ENCODE data around the gene ITGA11.
"Not testable (repeated sequence)": the region's sequence is repeated elsewhere in the genome, so short reads cannot be mapped to it uniquely, and the experiment has no call there.

The ITGA11 gene

DNA sequence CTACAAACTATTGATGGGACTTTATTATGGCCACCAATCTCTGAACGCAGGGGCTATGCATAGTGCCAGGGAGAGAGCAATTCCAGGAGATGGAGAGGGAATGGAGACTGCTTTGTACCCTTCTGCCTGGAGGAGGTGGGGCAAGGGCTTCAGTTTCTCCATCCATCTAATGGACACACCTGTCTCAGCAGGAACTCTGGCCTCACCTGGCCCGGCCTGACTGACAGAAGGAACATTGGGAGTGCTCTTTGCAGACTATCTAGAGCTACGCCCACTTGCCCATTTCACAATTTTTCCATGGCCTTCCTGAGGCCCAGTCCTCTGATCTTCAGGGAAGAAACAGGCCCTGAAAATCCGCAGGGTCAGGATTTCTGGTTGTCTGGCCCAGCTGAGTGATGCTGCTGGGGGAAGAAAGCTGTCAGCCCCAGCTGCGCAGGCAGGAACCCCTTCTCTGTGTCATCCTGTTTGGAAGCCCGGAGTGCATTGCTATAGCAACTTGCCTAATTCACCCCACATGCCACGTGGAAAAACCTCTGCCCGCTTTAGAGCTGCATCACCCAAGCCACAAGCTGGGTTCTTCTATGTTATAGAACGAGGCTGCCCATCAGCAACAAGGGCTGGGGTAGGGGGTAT is 6.4 kb downstream of the ITGA11 start:
- DNase-seq = no peak

DNA sequence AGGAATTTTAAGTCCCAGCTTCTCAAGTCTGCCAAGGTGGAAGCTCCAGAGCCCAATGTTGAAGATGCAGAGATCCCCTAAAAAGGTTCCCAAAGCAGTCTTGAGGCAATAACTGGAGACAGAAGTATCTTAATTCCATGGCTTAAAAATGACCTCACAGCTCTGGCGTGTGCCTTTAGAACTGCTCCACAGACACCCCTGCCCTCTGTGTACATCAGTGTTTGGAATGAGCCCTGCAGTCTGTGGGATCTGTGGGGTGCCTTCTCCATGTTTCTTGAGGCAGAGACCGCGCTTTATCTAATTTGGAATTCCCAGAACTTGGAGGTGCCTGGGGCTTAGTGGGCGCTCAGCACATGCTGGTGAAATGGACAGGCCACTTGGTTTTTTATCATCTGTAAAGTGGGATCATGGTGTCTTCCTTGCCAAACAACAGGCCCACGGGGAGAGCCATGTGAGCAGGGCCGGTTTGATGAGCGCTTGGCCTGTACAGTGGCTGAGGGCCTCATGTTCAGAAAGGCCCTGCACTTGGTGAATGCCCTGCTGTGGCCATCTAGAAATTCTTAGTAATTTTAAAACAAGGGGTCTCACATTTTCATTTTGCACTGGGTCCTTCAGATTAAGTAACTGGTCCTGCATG is 7.1 kb downstream of the ITGA11 start:
- DNase-seq = no peak

DNA sequence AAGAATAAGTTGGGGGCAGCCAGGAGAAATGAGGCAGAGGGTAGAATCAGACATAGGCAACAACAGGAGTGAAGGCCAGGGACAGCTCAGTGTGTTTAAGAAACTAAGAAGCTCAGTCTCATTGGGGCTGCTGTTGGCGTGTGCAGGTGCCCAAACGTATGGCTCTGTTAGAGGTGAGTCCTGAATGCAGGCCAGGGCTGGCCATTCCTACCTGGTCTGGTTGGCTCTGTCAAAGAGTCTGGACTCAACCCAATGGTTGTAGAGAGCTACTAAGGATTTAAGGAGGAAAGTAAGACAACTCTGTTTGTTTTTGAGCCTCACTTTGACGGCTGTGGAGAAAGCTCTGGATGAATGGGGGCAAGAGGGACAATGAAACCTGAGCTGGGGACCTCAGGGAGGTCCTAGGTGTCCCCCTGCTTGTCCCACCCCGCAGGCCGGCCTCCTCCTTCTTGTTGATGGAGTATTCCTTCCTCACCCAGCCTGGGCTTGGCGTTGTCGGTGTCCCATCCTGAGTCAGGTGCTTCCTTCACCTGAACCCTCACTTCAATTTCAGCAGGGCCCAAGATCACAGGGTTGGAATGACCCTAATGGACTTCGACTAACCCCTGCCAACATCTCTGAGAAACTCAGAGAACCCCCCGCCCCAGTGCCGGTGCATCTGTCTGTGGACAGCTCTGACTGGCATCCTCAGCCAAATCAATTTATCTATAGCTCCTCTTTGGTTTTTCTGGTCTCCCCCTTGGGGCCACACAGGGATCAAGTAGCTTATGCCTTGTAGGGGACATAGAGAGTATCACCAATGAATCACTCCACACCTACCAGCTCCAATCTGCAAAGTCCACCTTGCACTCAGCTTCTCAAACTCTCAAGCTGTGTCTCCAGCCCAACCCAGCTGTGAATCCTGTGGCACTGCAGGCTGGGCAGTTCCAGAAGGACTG is 8.3 kb downstream of the ITGA11 start:
- DNase-seq = no peak

DNA sequence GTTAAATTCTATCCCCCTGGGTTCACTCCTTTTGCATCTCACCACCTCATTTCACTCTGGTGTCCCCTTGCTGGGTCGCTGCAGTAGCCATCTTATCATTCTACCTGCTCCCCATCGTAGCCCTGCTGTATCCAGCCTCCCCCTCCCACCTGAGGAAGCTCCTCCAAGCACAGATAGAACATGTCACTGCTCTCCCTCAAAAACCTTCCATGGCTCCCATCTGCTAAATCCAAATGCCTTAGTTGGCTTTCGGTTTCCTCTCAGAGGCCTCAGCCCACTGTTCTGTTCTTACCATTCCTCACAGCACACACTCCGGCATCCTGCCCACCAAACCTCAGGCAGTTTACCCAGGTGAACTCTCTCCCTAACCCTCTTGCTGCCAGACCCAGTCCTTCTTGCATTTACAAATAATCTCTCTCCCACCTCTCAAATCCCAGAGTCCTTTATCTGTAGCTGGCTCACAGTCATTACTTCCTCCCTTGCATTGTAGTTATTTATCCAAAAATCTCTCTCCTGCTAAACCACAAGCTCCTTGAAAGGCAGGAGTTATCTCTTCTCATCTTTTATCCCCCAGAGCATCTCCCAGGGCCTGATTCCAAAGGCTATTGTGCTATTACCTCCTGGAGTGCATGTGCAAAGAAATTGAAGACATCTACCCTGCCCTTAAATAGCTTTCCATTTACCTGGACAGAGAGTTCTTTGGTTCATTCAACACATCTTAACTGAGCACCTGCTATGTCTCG is 9.4 kb downstream of the ITGA11 start:
- not testable (repeated sequence) for DNase-seq

DNA sequence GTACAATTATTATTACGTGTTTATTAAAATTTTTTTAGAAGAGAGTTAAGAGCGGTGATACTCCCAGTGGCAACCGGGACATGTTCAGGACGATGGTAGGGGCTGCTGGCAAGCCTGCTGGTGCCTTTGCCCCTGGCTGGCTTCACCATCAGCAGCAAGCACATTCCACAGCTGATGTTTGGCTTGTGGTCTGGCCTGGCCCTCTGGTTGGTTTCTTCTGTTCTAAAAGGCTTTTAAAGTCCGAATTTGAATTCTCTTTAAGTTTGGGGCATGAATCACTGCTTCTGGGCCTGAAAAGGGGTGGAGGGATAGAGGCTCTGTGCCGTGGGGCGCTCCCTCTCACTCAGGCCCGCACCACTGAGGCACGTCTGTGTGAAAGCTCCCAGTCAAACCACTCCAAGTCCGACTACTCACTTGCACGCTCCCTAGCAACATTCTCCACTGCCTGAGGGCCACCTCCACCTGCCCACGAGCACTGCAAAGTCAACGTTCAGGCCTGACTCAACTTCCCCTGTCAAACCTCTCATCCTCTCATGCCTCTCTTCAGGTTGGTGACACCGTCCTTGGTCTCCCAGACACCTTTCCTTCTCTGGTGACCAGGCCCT is 10.1 kb downstream of the ITGA11 start:
- no peak for DNase-seq

DNA sequence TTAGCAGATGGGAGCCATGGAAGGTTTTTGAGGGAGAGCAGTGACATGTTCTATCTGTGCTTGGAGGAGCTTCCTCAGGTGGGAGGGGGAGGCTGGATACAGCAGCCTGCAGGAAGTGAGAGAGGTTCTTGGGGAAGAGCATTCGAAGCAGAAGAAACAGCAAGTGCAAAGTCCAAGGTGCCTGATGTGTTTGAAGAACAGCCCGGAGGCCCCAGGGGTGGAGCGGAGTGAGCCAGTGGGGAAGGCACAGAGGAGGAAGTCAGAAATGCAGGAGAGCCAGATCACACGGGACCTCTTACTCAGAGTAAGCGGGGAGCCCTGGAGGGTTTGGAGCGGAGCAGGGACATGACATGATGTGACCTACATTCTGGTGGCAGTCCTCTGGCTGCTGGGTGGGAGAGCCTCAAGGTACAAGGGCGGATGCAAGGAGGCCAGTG is 10.8 kb downstream of the ITGA11 start:
- DNase-seq = no peak

DNA sequence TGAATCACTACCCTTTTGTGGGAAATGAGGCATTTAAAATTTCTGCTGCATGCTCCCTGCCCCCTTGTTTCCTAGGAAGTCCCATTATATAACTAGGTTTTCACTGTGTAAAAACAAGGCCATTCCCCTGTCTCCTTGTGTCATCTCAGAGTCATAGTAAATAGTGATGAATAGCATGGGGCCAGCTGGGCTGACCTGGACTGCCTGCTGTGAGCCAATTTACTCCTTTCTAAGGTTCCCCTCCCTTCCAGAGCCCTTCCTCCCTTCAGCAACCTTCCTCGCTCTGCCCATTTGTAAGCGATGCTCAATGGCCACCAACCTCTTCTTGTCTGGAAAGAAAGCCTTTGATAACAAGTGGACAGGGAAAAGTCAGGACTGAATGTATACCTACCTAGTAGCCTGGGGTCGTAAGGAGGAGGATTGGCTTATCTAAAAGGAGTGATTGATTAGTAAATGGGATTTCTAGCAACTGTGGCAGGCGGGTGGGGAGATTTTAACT is 11.7 kb downstream of the ITGA11 start:
- DNase-seq = no peak

DNA sequence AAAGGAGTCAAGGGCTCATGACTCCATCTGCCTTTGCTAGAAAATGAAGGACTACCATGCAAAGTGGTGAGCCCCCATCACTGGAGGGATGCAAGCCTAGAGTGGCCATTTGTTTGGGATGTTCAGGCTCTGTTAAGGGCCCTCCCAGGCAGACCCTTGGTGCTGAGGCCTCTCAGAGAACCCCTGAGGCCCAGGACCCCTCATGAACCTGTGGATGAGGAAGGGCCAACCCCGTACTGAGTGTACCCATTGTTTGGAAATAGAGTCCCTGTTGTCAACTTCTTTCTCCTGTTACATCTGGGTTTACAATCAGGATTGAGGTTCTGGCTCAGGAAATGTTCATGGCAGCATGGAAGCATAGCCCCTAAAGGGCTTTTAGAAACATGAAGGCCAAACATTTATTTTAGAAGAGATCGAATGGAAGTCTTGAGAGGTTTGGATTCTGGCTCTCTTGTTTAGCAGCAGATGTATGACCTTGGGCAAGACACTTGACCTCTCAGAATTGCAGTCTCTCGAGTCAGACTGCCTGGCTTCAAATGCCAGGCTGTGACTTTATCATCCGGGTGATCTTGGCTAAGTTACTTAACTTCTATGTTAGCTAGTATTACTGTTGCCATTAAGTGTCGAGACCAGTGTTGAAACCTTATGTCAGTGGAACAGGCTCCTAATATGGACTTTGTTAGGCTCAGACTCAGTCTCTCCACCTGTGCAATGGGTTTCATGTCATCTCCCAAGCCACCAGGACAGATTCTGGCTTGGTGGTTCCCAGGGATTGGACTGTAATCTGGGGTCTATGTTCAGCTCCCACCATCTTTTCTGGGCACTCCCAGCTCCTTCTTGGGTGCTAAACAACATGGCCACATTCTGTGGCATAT is 12.4 kb downstream of the ITGA11 start:
- DNase-seq = no peak

DNA sequence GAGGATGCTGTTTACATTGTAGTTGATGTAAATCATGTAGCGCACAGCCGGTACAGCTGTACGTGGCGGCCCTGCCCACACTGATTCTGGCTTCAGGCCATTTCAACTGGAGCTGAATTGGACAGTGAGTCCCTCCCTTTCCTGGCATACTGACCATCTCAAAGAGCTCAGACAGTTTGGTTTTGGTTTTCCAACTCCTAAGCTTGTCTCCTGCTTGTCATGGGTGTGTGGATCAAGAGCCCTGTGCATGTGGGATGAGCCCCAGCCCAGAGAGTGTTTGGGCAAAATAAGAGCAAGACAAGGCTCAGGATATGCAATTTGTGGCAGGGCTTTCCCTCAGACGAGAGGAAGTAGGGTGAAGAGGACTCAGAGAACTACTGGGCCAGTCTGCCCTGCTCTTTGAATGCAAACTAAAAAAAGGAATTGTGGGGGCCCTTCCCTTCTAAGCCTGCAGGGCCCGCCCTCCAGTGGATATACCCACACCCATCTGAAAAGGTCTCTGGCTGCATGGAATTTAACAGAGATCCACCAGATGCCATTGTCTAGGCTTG is 13.3 kb downstream of the ITGA11 start:
- DNase-seq = no peak

DNA sequence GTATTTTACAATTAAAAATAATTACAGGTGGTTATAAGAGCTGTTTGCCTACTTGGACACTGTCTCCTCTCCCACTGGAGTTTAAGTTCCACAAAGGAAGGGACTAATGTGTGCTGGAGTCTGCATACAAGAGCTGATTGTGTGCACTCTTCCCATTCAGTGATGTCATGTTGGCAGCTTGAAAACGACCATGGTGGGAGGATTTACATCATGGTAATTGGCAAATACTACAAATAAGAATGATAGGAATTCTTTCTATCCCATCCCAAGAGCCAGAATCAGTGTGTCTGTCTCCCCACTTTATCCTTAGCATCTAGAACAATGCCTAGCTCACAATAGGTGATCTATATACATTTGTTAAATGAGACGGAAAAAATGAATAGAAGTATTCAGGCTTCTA is 14.1 kb downstream of the ITGA11 start:
- DNase-seq = no peak

DNA sequence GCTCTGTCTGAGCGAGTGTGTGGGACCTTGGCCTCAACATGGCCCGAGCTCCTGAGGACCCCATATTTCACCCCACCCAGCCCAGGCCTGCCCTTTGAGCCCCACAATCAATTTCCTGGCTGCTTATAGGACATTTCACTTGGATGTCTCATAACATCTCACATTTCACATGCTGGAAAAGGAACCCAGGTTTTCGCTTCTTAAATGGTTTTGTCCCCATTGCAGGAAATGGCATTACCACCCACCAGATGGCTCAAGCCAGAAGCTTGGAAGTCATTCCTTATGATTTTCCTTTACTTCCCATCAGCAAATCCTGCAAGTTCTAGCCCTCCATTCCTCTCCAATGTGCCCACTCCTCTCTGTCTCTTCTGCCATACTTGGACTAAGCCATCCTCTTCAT is 14.9 kb downstream of the ITGA11 start:
- DNase-seq = no peak

DNA sequence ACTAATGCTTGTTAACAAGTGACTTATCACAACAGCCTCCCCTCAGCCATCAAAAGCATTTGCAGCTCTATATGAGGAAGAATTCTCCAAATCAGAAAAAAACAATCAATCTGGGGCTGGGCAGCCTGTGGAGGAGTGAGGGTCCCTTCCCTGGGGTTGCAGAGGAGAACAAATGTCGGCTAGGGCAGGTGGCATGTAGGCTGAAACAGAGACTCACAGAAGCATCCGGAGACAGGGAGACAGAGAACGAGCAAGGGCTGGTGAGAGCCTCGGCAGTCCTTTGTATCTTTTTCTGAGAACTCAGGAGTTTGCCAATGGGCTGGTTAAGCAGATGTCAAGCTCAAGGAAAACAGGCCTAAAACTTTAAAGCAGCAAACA is 15.8 kb downstream of the ITGA11 start:
- DNase-seq = no peak

DNA sequence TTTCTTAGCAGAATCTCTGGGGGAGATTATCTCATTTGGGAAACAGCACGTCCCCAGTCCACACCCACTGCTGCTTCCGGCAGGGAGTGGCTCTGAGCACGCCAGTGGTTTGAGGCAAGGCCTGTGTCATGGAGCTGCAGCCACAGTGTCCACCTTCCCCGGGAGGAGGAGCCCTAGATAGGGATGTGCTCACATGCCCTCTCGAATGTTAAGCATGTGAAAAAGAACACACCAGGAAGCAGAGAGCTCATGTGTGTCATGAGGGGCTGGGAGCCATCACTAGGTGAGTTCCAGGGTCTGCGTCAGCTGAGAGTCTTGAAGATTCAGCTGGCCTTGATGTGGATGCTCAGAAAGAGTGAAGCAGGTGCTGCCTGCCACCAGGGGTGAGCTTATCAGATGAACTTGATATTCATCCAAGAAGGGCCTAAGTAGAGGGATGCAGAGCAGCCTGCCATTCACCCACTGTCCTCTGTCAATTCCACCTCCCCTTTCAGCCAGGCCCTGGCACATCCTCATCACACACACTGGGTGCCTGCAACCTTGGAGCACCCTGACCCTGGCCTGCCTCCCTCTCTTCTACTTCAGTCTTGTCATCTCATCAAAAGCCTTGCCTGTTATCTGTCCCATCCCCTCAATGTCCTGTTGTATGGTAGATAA is 16.3 kb downstream of the ITGA11 start:
- no peak for DNase-seq

DNA sequence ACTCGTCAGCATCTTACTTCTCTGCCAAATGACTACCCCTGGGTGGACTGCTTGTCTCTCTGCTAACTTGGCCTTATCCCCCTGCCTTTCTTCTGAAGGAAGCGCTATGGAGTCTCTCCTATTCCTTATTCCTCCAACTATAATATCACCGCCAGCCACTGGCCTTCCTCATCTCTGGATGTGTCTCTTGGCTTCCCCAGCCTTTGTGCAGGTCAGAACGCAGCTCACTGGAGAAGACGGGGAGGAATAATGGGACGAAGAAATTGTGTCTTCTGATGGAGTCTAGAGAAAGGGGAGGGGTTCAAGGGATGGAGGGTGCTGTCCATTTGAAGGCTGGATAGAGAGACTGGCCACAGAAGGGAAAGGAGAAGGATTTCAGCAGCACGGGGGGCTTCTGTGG is 16.9 kb downstream of the ITGA11 start:
- no peak for DNase-seq

DNA sequence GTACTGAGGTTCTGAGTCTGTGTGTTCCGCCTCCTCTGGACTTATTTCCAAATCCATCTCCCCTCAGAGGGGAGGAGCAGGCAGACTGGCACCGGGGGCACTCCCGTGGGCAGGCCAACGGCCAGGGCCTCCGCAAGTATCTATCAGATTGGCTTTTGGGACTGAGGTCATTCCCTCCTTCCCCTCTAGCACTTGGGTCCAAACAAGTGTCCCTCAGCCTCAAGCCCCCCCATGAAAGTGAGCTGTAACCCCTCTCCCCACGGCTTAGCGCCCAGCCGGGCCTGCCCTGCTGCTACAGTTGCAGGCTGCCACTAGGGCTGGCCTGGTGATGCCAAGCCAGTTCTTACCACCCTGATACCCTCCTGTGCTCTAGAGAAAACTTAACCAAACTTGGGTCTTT is 17.4 kb downstream of the ITGA11 start:
- DNase-seq = no peak

DNA sequence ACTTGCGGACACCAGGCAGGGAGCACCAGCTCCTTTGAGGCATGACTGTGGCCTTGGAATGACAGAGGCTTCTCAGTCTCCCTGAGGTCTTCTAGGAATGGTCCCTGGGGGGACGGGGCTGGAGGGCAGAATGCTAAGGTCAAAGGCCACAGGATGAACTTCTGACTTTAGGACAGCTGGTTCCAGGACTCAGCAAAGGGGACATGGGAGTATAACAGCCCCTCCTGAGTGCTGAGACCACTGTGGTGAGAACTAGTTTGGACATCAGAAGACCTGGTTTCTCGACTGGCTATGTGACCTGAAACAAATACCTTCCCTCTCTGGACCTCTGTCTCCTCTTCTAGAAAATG is 17.8 kb downstream of the ITGA11 start:
- DNase-seq = no peak

DNA sequence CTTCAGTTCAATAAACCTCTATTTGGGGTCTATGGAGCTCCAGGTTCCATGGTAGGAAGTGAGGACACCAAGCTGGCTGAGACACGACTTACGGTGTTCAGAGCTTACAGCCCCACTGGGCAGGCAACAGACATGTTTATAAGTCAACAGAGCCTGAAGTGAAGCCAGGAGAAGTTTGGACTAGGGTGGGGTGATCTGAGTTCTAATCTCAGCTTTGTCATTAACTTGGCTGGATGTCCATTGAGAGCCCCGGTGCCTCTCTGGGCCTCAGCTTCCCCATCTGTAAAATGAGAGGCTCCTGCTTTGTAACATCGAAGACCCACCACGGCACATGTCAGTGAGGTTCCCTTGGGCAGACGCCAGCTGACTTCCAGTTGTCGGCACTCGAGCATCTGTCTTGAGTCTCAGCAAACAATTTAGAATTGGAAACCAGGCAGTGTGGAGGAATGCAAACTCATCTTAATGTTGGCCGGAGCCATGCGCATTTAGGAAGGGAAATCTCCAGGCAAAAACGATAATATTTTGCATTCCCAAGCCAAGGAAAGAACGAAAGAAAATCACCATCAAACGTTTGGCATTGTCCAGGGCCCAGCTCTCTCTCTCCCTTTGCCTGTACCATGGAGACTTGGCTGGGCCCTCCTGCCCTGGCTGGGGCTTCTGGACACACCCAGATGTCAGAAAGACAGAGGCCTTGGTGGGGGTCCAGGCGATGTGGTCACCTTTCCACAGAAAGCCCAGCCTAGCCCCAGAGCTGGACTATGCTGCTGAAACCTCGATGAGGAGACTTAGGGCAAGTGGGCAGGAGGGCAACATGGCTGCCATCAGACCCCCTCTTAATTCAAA is 18.4 kb downstream of the ITGA11 start:
- no peak for DNase-seq

DNA sequence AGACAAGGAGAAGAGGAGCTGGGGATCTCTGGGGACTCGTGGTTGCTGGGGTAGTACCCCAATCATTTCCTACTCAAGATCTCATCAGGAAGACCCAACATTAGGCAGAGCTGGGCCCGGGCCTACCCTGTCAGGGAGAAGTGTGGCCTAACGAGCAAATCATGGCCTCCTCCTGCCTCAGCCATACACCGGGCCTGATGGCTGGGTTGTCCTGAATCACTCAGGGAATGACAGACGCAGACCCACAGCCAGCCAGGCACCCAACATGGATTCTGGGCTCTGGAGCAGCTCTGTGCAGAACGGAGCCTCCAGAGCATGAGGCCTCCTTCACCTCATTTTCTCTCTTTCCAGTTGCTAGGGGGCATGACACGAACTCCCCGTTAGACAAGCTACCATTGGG is 19.7 kb downstream of the ITGA11 start:
- DNase-seq = no peak

DNA sequence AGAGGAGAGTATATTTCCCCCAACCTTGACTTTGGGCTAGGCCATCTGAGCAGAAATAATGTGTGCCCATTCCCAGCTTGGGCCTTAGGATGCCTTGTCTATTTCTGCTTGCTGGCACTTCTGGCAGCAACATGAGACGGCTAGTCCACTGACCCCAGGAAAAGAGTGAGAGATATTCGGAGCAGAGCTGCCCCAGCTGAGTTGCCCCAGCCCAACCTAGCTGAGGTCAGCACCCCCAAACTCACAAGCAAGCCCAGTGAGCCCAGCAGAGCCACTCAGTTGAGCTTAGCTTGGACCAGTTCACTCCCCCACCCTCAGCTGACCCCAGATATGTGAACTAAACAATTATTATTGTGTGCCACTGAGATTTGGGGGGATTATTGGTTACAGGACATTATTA is 20.2 kb downstream of the ITGA11 start:
- no peak for DNase-seq

DNA sequence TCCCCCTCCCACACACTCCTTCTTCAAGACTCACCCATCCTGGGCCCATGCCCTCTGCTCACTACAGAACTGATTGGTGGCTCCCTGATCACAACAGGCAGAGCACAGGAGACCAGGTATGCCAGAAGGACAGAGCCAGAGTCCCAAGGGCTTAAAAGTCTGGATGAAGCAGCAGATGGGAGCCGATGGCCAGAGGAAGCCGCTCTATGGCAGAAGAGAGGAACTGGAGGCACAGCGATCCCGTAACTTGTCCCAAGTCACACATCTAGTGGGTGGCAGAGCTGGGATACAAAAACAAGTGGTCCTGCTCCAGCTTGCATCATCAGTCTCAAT is 20.7 kb downstream of the ITGA11 start:
- DNase-seq = no peak
